ENCODE measurements around the gene TUT7. TPM values are rescaled to one million over a fixed set of nuclear protein-coding genes. Genes with fewer than 3 reads are reported as not detected.

The TUT7 gene
- total and polyA plus RNA-seq, 7 donors: 11.6 to 59.0 (median 39.2) TPM

- Histone ChIP-seq H3K27ac (no peak overlapping the region), H3K27me3 (no peaks in the 10 kb centered on the region), H3K9me3 (no peaks in the 10 kb centered on the region), H3K4me3 (no peak overlapping the region), H3K4me1 (peaks cover 0 to 13% (median 1%) of the 10 kb centered on the region in 4 donors), H3K36me3 (peaks cover 11 to 85% (median 50%) of the 10 kb centered on the region in 4 donors)
- 53 to 79% methylated on average over 9 of the region's 9 CpGs for WGBS, 2 donors
- DNase-seq: no peak
- intact Hi-C loops (cut with DNase I): no loop called here
- TF ChIP-seq CTCF (IDR thresholded peaks at IDR 0.05) (no peak), POLR2A (IDR thresholded peaks at IDR 0.05) (no peak), EP300 (IDR thresholded peaks at IDR 0.05) (no peak), POLR2AphosphoS5 (IDR thresholded peaks at IDR 0.05) (no peak)
Observed at GRCh38 chr9:86337469-86338108, 16.6 kb downstream of the TUT7 start.

GRCh38 chr9:86336058-86336457, 18.2 kb downstream of the TUT7 start:
- intact Hi-C loops (cut with DNase I): no loop called here
- Histone ChIP-seq H3K4me1 (peaks cover 0 to 13% (median 1%) of the 10 kb centered on the region in 4 donors), H3K4me3 (no peak overlapping the region), H3K9me3 (no peaks in the 10 kb centered on the region), H3K27ac (no peak overlapping the region), H3K36me3 (peaks cover 11 to 79% (median 42%) of the 10 kb centered on the region in 4 donors), H3K27me3 (no peaks in the 10 kb centered on the region)
- DNase-seq: no peak
- TF ChIP-seq CTCF (IDR thresholded peaks at IDR 0.05) (no peak), EP300 (IDR thresholded peaks at IDR 0.05) (no peak), POLR2A (IDR thresholded peaks at IDR 0.05) (no peak), POLR2AphosphoS5 (IDR thresholded peaks at IDR 0.05) (no peak)
- WGBS, 2 donors: 83 to 85% methylated on average over 1 of the region's 1 CpG

GRCh38 chr9:86333651-86334050, 20.6 kb downstream of the TUT7 start:
- Histone ChIP-seq H3K36me3 (peaks cover 11 to 65% (median 30%) of the 10 kb centered on the region in 4 donors), H3K9me3 (no peaks in the 10 kb centered on the region), H3K27ac (no peak overlapping the region), H3K4me3 (no peak overlapping the region), H3K27me3 (no peaks in the 10 kb centered on the region), H3K4me1 (peaks cover 0 to 9% (median 3%) of the 10 kb centered on the region in 4 donors)
- WGBS, 2 donors: 81% methylated on average over 2 of the region's 2 CpGs
- DNase-seq: no peak
- intact Hi-C loops (cut with DNase I): no loop called here
- no peak for TF ChIP-seq CTCF (IDR thresholded peaks at IDR 0.05)
- TF ChIP-seq POLR2A (IDR thresholded peaks at IDR 0.05): no peak
- TF ChIP-seq POLR2AphosphoS5 (IDR thresholded peaks at IDR 0.05): no peak
- TF ChIP-seq EP300 (IDR thresholded peaks at IDR 0.05): no peak

GRCh38 chr9:86330186-86330585, 24.0 kb downstream of the TUT7 start:
- no peaks in the 10 kb centered on the region for H3K9me3 ChIP-seq
- TF ChIP-seq POLR2A (IDR thresholded peaks at IDR 0.05) (no peak), POLR2AphosphoS5 (IDR thresholded peaks at IDR 0.05) (no peak), EP300 (IDR thresholded peaks at IDR 0.05) (no peak), CTCF (IDR thresholded peaks at IDR 0.05) (no peak)
- DNase-seq: no peak
- H3K36me3 ChIP-seq: peaks cover 0 to 65% (median 14%) of the 10 kb centered on the region in 4 donors
- H3K4me3 ChIP-seq: no peak overlapping the region
- intact Hi-C loops (cut with DNase I): no loop called here
- no peaks in the 10 kb centered on the region for H3K27me3 ChIP-seq
- H3K4me1 ChIP-seq: peaks cover 0 to 10% (median 3%) of the 10 kb centered on the region in 4 donors
- peak overlapping the region in 2 of 4 donors; percentile 16 to 36 for H3K27ac ChIP-seq
- WGBS, 2 donors: 84 to 89% methylated on average over 5 of the region's 5 CpGs
